ENCODE results near the gene NPTXR.

The NPTXR gene

DNA sequence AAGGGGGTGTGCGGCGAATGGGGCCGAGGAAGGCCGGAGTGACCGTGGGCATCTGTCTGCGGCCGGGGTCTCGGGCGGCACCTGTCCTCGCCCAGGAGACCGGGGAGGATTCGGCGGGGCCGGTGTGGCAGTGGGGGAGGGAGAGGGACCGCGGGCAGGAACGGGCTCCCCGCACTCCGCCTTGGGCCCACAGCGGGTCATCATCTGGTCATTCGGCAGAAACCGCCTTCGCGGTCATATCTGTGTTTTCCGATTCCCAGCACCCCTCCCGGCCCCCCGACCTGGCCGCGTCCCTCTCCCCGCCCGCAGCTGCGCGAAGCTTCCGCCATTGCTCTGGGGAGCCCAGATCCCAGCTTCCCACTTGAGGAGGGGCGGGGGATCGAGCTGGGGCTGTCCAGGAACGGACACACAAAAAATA, 29.0 kb upstream of the NPTXR start:
- TF ChIP-seq, protein P1, sequence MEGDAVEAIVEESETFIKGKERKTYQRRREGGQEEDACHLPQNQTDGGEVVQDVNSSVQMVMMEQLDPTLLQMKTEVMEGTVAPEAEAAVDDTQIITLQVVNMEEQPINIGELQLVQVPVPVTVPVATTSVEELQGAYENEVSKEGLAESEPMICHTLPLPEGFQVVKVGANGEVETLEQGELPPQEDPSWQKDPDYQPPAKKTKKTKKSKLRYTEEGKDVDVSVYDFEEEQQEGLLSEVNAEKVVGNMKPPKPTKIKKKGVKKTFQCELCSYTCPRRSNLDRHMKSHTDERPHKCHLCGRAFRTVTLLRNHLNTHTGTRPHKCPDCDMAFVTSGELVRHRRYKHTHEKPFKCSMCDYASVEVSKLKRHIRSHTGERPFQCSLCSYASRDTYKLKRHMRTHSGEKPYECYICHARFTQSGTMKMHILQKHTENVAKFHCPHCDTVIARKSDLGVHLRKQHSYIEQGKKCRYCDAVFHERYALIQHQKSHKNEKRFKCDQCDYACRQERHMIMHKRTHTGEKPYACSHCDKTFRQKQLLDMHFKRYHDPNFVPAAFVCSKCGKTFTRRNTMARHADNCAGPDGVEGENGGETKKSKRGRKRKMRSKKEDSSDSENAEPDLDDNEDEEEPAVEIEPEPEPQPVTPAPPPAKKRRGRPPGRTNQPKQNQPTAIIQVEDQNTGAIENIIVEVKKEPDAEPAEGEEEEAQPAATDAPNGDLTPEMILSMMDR (IDR thresholded peaks at IDR 0.05; ENCODE audit: low read depth, low read length), result no peak
- H3K4me3 ChIP-seq (ENCODE audit: low read depth, low read length), result peak overlapping the region; percentile 72

GRCh38 chr22:38872172-38872830, 28.5 kb upstream of the NPTXR start, which contains the start of gene CBX6:
CBX6 (minus strand) TSS chr22:38872216; CDS start chr22:38872190, 26 bp downstream.
- H3K4me3 ChIP-seq (ENCODE audit: low read depth, low read length), result peak within 1 kb of the TSS; percentile 72
- TF ChIP-seq, protein P1 (IDR thresholded peaks at IDR 0.05; ENCODE audit: low read depth, low read length), result no peak

DNA sequence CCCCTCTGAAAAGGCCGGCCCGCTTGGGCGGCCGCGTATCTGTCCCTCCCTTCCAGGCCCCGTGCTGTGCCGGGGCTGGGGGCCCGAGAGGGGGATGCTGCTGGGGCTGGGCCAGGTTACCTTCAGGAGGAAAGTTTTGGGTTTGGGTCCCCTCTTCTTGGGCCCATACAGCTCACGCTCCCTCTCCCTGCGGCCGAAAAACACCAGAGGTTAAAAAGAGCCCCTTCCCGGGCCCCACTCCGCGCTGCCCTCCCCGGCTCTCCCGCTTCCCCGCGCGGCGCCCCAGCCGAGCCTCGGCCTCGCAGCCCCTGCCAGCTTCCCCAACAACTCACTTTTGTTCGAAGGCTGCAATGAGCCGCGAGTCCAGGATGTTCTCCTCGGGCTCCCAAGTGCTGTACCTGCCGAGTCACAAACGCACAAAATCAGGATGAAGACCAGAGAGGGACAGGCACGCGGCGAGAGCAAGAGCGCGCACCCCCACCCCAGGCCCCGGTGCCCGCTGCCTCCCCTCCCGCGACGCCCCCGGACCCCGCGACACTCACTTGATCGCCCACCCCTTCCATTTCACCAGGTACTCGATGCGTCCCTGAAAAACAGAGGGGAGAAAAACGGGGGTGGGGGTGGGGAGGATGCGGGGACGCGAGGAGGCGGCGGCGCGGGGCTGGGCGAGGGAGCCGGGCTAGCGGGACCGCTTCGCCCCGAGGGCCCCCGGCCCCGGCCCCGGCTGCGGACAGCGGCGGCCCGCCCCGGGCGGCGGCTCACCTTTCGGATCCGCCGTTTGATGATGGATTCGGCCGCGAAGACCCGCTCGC, 27.7 kb upstream of the NPTXR start:
- H3K4me3 ChIP-seq (ENCODE audit: low read depth, low read length), result peak overlapping the region; percentile 72
- TF ChIP-seq, protein P1 (IDR thresholded peaks at IDR 0.05; ENCODE audit: low read depth, low read length), result no peak

GRCh38 chr22:38870791-38871359, 27.0 kb upstream of the NPTXR start:
- TF ChIP-seq, protein P1 (IDR thresholded peaks at IDR 0.05; ENCODE audit: low read depth, low read length), result no peak

DNA sequence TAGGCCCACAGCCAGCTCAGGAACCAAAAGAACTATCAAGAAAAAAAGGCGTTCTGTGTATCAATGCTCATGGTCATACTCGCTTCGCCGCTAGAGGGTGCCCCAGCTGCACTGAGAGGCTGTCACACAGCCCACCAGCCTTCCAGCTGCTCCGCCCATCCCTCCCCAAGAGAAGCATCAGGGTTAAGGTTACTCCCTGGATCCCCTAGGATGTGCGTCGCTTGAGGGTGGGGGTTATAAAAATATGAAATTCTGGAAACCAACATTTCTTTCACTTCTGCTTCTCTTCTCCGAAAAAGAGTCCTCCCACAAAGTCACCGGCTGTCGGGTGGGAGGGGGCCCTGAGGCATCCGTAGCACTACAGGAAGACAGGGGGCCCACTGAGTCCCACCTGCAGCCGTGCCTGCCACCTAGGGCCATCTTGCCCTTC, 26.5 kb upstream of the NPTXR start:
- TF ChIP-seq, protein P1 (IDR thresholded peaks at IDR 0.05; ENCODE audit: low read depth, low read length), result peak; percentile 95
- peak overlapping the region; percentile 72 for H3K4me3 ChIP-seq (ENCODE audit: low read depth, low read length)

More at GRCh38 chr22:38870791-38871359, 27.0 kb upstream of the NPTXR start:
- peak overlapping the region; percentile 72 for H3K4me3 ChIP-seq (ENCODE audit: low read depth, low read length)

DNA sequence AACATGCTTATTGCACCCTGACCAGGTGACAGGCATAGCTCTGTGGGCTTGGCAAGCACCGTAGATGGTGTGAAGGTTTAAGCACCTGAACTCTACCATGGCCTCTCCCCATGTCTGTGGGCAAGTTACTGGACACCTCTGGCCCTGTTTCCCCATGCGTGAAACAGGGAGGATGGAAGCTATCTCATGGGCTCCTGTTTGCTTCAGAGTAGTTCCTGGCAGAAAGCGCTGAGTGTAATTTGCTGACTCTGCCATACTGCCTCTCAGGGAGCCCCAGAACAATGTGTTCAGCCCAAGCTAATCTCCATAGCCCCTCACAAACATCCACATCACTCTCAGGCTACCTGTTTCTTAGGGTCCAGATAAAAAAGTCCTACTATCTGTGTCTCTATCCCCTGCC, 25.8 kb upstream of the NPTXR start:
- no peak overlapping the region for H3K4me3 ChIP-seq (ENCODE audit: low read depth, low read length)
- TF ChIP-seq, protein P1 (IDR thresholded peaks at IDR 0.05; ENCODE audit: low read depth, low read length), result no peak
